Suprapubic skin (tissue), 4 donors: ENCODE measurements around the gene C2orf15.

Experiments
- EP300 ChIP-seq: sonication (generic); formaldehyde crosslinking; IDR thresholded peaks from one replicate; pipeline ENCODE4 v1.6.1; 2017; ENCODE audit warnings: antibody characterized with exemption
- POLR2AphosphoS5 ChIP-seq, 3 donors: sonication (generic); formaldehyde crosslinking; IDR thresholded peaks; one replicate each; pipeline ENCODE4 v1.6.1; 2017; ENCODE audit warnings: antibody characterized with exemption in 3 of 3

GRCh38 chr2:99187011-99187410 is 45.5 kb downstream of the C2orf15 start:
- no peak for TF ChIP-seq POLR2AphosphoS5 (IDR thresholded peaks at IDR 0.05)
- no peak for TF ChIP-seq EP300
